HepG2 (cell line): ENCODE measurements around the gene NCAPD2. TPM values are rescaled to one million over a fixed set of nuclear protein-coding genes. Genes with fewer than 3 reads are reported as not detected.

Experiments used
- HDAC1 ChIP-seq: sonication (generic); formaldehyde crosslinking; IDR thresholded peaks from 2 replicates; pipeline ENCODE4 v1.5.1; 2020; ENCODE audit warnings: mild to moderate bottlenecking, missing genetic modification reagents
- HMGA1 ChIP-seq: sonication (generic); formaldehyde crosslinking; conservative IDR thresholded peaks from 2 replicates; pipeline ENCODE4 v1.4.0; 2020; ENCODE audit warnings: missing genetic modification reagents
- HNF4G ChIP-seq, 2 experiments: sonication (generic) in 1 of 2; formaldehyde crosslinking in 1 of 2; IDR thresholded peaks; 2 replicates each; pipeline versions ENCODE4 v1.4.0 to v1.6.1; 2011 to 2020; ENCODE audit warnings: borderline replicate concordance in 2 of 2, low read depth in 2 of 2, mild to moderate bottlenecking in 2 of 2, low read length in 1 of 2, missing genetic modification reagents in 1 of 2, moderate library complexity in 1 of 2
- HOXD1 ChIP-seq: sonication (generic); formaldehyde crosslinking; IDR thresholded peaks from 2 replicates; pipeline ENCODE4 v1.5.0; 2020; ENCODE audit warnings: missing genetic modification reagents
- KAT8 ChIP-seq: IDR thresholded peaks from 2 replicates; pipeline ENCODE4 v1.6.1; 2016; ENCODE audit warnings: missing genetic modification reagents, missing compliant biosample characterization
- KDM3A ChIP-seq: IDR thresholded peaks from 2 replicates; pipeline ENCODE4 v1.6.1; 2018; ENCODE audit warnings: low read depth, missing compliant biosample characterization
- KLF15 ChIP-seq: sonication (generic); formaldehyde crosslinking; IDR thresholded peaks from 2 replicates; pipeline ENCODE4 v1.8.1; 2023; ENCODE audit warnings: borderline replicate concordance, mild to moderate bottlenecking, inconsistent platforms, missing genetic modification reagents, mixed read lengths
- LBX2 ChIP-seq: sonication (generic); formaldehyde crosslinking; IDR thresholded peaks from 2 replicates; pipeline ENCODE4 v1.5.0; 2020; ENCODE audit warnings: missing genetic modification reagents, mild to moderate bottlenecking, borderline replicate concordance
- MED13 ChIP-seq: sonication (generic); formaldehyde crosslinking; IDR thresholded peaks from 2 replicates; pipeline ENCODE4 v1.5.0; 2020; ENCODE audit warnings: missing genetic modification reagents
- MIER2 ChIP-seq: IDR thresholded peaks from 2 replicates; pipeline ENCODE4 v1.6.1; 2016; ENCODE audit warnings: missing biosample characterization, missing genetic modification reagents
- MXD4 ChIP-seq: IDR thresholded peaks from 2 replicates; pipeline ENCODE4 v1.6.1; 2016; ENCODE audit warnings: mild to moderate bottlenecking, missing biosample characterization, missing genetic modification reagents
- NR0B2 ChIP-seq: sonication (generic); formaldehyde crosslinking; IDR thresholded peaks from 2 replicates; pipeline ENCODE4 v1.4.0; 2020; ENCODE audit warnings: mild to moderate bottlenecking, missing genetic modification reagents
- SNAPC2 ChIP-seq: sonication (generic); formaldehyde crosslinking; IDR thresholded peaks from 2 replicates; pipeline ENCODE4 v1.8.1; 2022; ENCODE audit warnings: mild to moderate bottlenecking, missing genetic modification reagents
- SP4 ChIP-seq: sonication (generic); formaldehyde crosslinking; IDR thresholded peaks from 2 replicates; pipeline ENCODE4 v1.8.1; 2023; ENCODE audit warnings: mild to moderate bottlenecking, missing genetic modification reagents
- SRY ChIP-seq: sonication (generic); formaldehyde crosslinking; IDR thresholded peaks from 2 replicates; pipeline ENCODE4 v1.8.0; 2022; ENCODE audit warnings: mild to moderate bottlenecking, missing genetic modification reagents
- ZBTB3 ChIP-seq: sonication (generic); formaldehyde crosslinking; IDR thresholded peaks from 2 replicates; pipeline ENCODE4 v1.4.0; 2020; ENCODE audit warnings: low read depth, mild to moderate bottlenecking, moderate library complexity, missing genetic modification reagents, borderline replicate concordance
- ZNF24 ChIP-seq: fragments of 450-650 bp; IDR thresholded peaks from 2 replicates; pipeline ENCODE4 v1.6.1; 2017; ENCODE audit warnings: antibody characterized with exemption, mild to moderate bottlenecking
- ZNF296 ChIP-seq: sonication (generic); formaldehyde crosslinking; conservative IDR thresholded peaks from 2 replicates; pipeline ENCODE4 v1.5.0; 2020; ENCODE audit warnings: mild to moderate bottlenecking, missing genetic modification reagents
- ZNF354B ChIP-seq: sonication (generic); formaldehyde crosslinking; IDR thresholded peaks from 2 replicates; pipeline ENCODE4 v1.8.0; 2022; ENCODE audit warnings: mild to moderate bottlenecking, missing genetic modification reagents
- ZNF558 ChIP-seq: sonication (generic); formaldehyde crosslinking; IDR thresholded peaks from 2 replicates; pipeline ENCODE4 v1.9.0; 2022; ENCODE audit warnings: mild to moderate bottlenecking, missing genetic modification reagents, borderline replicate concordance
- ZNF605 ChIP-seq: sonication (generic); formaldehyde crosslinking; IDR thresholded peaks from 2 replicates; pipeline ENCODE4 v1.8.0; 2022; ENCODE audit warnings: mild to moderate bottlenecking, missing genetic modification reagents
- ZNF7 ChIP-seq: IDR thresholded peaks from 2 replicates; pipeline ENCODE4 v1.6.1; 2016; ENCODE audit warnings: missing biosample characterization, missing genetic modification reagents
- ZNF784 ChIP-seq: sonication (generic); formaldehyde crosslinking; IDR thresholded peaks from 2 replicates; pipeline ENCODE4 v1.5.1; 2020; ENCODE audit warnings: missing genetic modification reagents, mild to moderate bottlenecking, borderline replicate concordance
- ZSCAN12 ChIP-seq: sonication (generic); formaldehyde crosslinking; IDR thresholded peaks from 2 replicates; pipeline ENCODE4 v1.9.0; 2021; ENCODE audit warnings: mild to moderate bottlenecking, missing genetic modification reagents
- ZSCAN9 ChIP-seq: IDR thresholded peaks from 2 replicates; pipeline ENCODE4 v1.6.1; 2016; ENCODE audit warnings: borderline replicate concordance
- polyA plus RNA-seq, 8 experiments: library from polyadenylated mRNA; depleted of rRNA in 3 of 8; stranded (reverse) in 7 of 8; unstranded in 1 of 8; fragments of >200 nt; fragmentation: Illumina TruSeq in 4 of 8; extraction: Trizol in 4 of 8; gene quantifications; 2 replicates each; pipeline versions ENCODE4 v1.2.1 to v1.2.3, GENCODE V29; 2011 to 2016; ENCODE audit warnings: low read depth in 4 of 8, missing spikeins in 1 of 8, mixed read lengths in 1 of 8; ENCODE audit not compliant: insufficient read depth in 1 of 8
- total RNA-seq, 5 experiments: library from RNA; depleted of rRNA; stranded (reverse); fragments of >200 nt; fragmentation: Illumina TruSeq; extraction: Trizol; gene quantifications; 2 replicates each; pipeline ENCODE4 v1.2.3, GENCODE V29; 2016; ENCODE audit warnings: low read depth in 1 of 5
- TF ChIP-seq, protein P1 (sequence below): sonication (generic); formaldehyde crosslinking; conservative IDR thresholded peaks from 2 replicates; pipeline ENCODE4 v1.8.0; 2022; ENCODE audit warnings: mild to moderate bottlenecking, moderate library complexity, missing genetic modification reagents
- TF ChIP-seq, protein P2 (sequence below): sonication (generic); formaldehyde crosslinking; IDR thresholded peaks from 2 replicates; pipeline ENCODE4 v1.5.1; 2020; ENCODE audit warnings: mild to moderate bottlenecking, missing genetic modification reagents

NCAPD2 gene
- total and polyA plus RNA-seq, 2 of the 13 experiments (the other 11 are each of a cell fraction or from before 2014, with no cell fraction given), result 51.1 to 65.6 TPM

- no peak for TF ChIP-seq KDM3A
- no peak for TF ChIP-seq MXD4 (CRISPR knock-in tag)
- no peak for TF ChIP-seq ZNF7 (CRISPR knock-in tag)
- TF ChIP-seq ZSCAN9 (CRISPR knock-in tag), result 0 out of 2 replicates have a peak, but pooled peaks have one; percentile 1
- TF ChIP-seq ZNF605, result no peak; the same call in 1 of the 2 replicates
- TF ChIP-seq HNF4G (IDR thresholded peaks at IDR 0.05; ENCODE audit: borderline replicate concordance, low read depth, low read length), result no peak
- no peak for TF ChIP-seq HNF4G (CRISPR knock-in tag; IDR thresholded peaks at IDR 0.05; ENCODE audit: borderline replicate concordance, low read depth)
- TF ChIP-seq SNAPC2 (CRISPR knock-in tag), result no peak
- TF ChIP-seq ZNF296 (CRISPR knock-in tag), result no peak
- no peak for TF ChIP-seq HOXD1 (CRISPR knock-in tag)
- no peak for TF ChIP-seq ZNF354B (CRISPR knock-in tag)
- TF ChIP-seq ZNF558 (CRISPR knock-in tag), result no peak
- TF ChIP-seq, protein P1, sequence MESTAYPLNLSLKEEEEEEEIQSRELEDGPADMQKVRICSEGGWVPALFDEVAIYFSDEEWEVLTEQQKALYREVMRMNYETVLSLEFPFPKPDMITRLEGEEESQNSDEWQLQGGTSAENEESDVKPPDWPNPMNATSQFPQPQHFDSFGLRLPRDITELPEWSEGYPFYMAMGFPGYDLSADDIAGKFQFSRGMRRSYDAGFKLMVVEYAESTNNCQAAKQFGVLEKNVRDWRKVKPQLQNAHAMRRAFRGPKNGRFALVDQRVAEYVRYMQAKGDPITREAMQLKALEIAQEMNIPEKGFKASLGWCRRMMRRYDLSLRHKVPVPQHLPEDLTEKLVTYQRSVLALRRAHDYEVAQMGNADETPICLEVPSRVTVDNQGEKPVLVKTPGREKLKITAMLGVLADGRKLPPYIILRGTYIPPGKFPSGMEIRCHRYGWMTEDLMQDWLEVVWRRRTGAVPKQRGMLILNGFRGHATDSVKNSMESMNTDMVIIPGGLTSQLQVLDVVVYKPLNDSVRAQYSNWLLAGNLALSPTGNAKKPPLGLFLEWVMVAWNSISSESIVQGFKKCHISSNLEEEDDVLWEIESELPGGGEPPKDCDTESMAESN (CRISPR knock-in tag), result no peak
- TF ChIP-seq ZBTB3 (CRISPR knock-in tag), result no peak
- TF ChIP-seq HMGA1, result no peak
- no peak for TF ChIP-seq SP4 (CRISPR knock-in tag)
- TF ChIP-seq KLF15 (CRISPR knock-in tag), result no peak
- TF ChIP-seq NR0B2 (CRISPR knock-in tag), result no peak
- TF ChIP-seq SRY (CRISPR knock-in tag), result no peak
- no peak for TF ChIP-seq ZNF24
- no peak for TF ChIP-seq ZSCAN12 (CRISPR knock-in tag)
- no peak; the same call in 1 of the 2 replicates for TF ChIP-seq HDAC1 (CRISPR knock-in tag)
- no peak for TF ChIP-seq MIER2 (CRISPR knock-in tag)
- TF ChIP-seq ZNF784 (CRISPR knock-in tag), result no peak
- TF ChIP-seq MED13 (CRISPR knock-in tag), result no peak
- TF ChIP-seq KAT8, result no peak; the same call in 1 of the 2 replicates
- TF ChIP-seq LBX2 (CRISPR knock-in tag), result no peak
- TF ChIP-seq, protein P2, sequence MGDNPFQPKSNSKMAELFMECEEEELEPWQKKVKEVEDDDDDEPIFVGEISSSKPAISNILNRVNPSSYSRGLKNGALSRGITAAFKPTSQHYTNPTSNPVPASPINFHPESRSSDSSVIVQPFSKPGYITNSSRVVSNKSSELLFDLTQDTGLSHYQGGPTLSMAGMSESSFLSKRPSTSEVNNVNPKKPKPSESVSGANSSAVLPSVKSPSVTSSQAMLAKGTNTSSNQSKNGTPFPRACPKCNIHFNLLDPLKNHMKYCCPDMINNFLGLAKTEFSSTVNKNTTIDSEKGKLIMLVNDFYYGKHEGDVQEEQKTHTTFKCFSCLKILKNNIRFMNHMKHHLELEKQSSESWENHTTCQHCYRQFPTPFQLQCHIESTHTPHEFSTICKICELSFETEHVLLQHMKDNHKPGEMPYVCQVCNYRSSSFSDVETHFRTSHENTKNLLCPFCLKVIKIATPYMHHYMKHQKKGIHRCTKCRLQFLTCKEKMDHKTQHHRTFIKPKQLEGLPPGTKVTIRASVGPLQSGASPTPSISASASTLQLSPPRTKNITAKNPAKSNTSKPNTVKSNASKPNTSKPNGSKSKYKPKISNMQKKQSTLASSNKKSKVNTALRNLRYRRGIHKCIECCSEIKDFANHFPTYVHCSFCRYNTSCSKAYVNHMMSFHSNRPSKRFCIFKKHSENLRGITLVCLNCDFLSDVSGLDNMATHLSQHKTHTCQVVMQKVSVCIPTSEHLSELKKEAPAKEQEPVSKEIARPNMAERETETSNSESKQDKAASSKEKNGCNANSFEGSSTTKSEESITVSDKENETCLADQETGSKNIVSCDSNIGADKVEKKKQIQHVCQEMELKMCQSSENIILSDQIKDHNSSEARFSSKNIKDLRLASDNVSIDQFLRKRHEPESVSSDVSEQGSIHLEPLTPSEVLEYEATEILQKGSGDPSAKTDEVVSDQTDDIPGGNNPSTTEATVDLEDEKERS, result no peak
These were observed 39.7 kb downstream of the NCAPD2 start (continued) for GRCh38 chr12:6533653-6533922.
